HCT116 (cell line): ENCODE results near the gene FMN1. TPM values are rescaled to one million over a fixed set of nuclear protein-coding genes. Genes with fewer than 3 reads are reported as not detected.

Experiments used
- ATAC-seq: fragments of 200-7000 bp; cut with Tn5 transposase; 2 replicates; pipeline ENCODE4 v1.9.1; 2020; ENCODE audit warnings: mild to moderate bottlenecking, moderate library complexity
- BruUV-seq: library from RNA; stranded (reverse); fragments of 400-500 nt; replicated peaks from 2 replicates; lab custom pipeline; 2021; lab: Mats Ljungman, UMichigan
- CTCF ChIA-PET: fragments of 300-600 bp; sonication (Branson Sonifier 250); formaldehyde crosslinking; loops from one replicate; lab custom pipeline; 2021; ENCODE audit warnings: antibody characterized with exemption; lab: Charles Lee
- POLR2A ChIA-PET: fragments of 300-600, 350-600 bp; sonication (Branson Sonifier 250); formaldehyde crosslinking; loops from one replicate; lab custom pipeline; 2021; ENCODE audit warnings: antibody characterized with exemption; lab: Charles Lee
- RAD21 ChIA-PET, 2 experiments: fragments of 300-600 bp; sonication (Branson Sonifier 250); formaldehyde crosslinking; loops; one replicate each; lab custom pipeline; 2023; ENCODE audit warnings: low total read pairs in 2 of 2; ENCODE audit not compliant: uncharacterized antibody in 2 of 2, unreplicated experiment in 2 of 2, low non-redundant PET in 1 of 2; lab: Charles Lee
- DNase-seq: peaks from one replicate; pipeline ENCODE4 v3.0.0-alpha.2; 2010; ENCODE audit warnings: low read depth, low spot score
- H2AFZ ChIP-seq: fragments of 200-600 bp; shearing (Covaris generic), sonication (generic); 2 replicates; pipeline ENCODE4 v1.6.1; 2017; ENCODE audit warnings: low read depth, mixed run types, mixed read lengths, antibody characterized with exemption, low read length; ENCODE audit not compliant: poor library complexity, severe bottlenecking
- H3K27ac ChIP-seq: 2 replicates; pipeline ENCODE4 v1.5.1; 2012; ENCODE audit warnings: low read depth, low read length
- H3K27me3 ChIP-seq: fragments of 200-600 bp; sonication (generic); 2 replicates; pipeline ENCODE4 v1.6.1; 2016; ENCODE audit warnings: mixed run types, low read length, mixed read lengths; ENCODE audit not compliant: insufficient read depth
- H3K36me3 ChIP-seq, 2 experiments: fragments of 200-500 bp in 1 of 2; fragments of 200-600 bp in 1 of 2; sonication (Bioruptor generic) in 1 of 2; sonication (generic) in 1 of 2; 2 replicates each; pipeline versions ENCODE4 v1.5.1 to v1.6.1; 2014 to 2016; ENCODE audit warnings: low read length in 2 of 2, inconsistent platforms in 1 of 2, mixed read lengths in 1 of 2, mixed run types in 1 of 2; ENCODE audit not compliant: insufficient read depth in 2 of 2, control insufficient read depth in 1 of 2
- H3K4me1 ChIP-seq, 2 experiments: fragments of 200-600 bp in 1 of 2; sonication (generic) in 1 of 2; 2 replicates each; pipeline versions ENCODE4 v1.5.1 to v1.6.1; 2012 to 2017; ENCODE audit warnings: low read length in 2 of 2, inconsistent platforms in 1 of 2, mild to moderate bottlenecking in 1 of 2, mixed read lengths in 1 of 2, mixed run types in 1 of 2, moderate library complexity in 1 of 2; ENCODE audit not compliant: insufficient read depth in 2 of 2, control insufficient read depth in 1 of 2
- H3K4me2 ChIP-seq: fragments of 200-600 bp; sonication (generic); 2 replicates; pipeline ENCODE4 v1.6.1; 2017; ENCODE audit warnings: mixed run types, low read length, mixed read lengths
- H3K4me3 ChIP-seq, 2 experiments: fragments of 200-600 bp in 1 of 2; sonication (generic) in 1 of 2; replicated peaks in 1 of 2; 2 replicates each; pipeline ENCODE4 v1.5.1; 2011 to 2016; ENCODE audit warnings: low read length in 2 of 2, control low read depth in 1 of 2, low read depth in 1 of 2, mild to moderate bottlenecking in 1 of 2, mixed read lengths in 1 of 2, mixed run types in 1 of 2
- H3K79me2 ChIP-seq: fragments of 200-600 bp; sonication (generic); 2 replicates; pipeline ENCODE4 v1.6.1; 2017; ENCODE audit warnings: mild to moderate bottlenecking, mixed run types, low read length, moderate library complexity, mixed read lengths; ENCODE audit not compliant: insufficient read depth
- H3K9ac ChIP-seq: fragments of 200-600 bp; sonication (generic); 2 replicates; pipeline ENCODE4 v1.6.1; 2016; ENCODE audit warnings: low read length, mixed read lengths
- H3K9me2 ChIP-seq: fragments of 200-600 bp; sonication (generic), shearing (Covaris generic); 2 replicates; pipeline ENCODE4 v1.6.1; 2017; ENCODE audit warnings: mixed run types, mild to moderate bottlenecking, moderate library complexity; ENCODE audit not compliant: insufficient read depth
- H3K9me3 ChIP-seq, 2 experiments: fragments of 200-500 bp in 1 of 2; fragments of 200-600 bp in 1 of 2; sonication (Bioruptor generic) in 1 of 2; sonication (generic) in 1 of 2; 2 replicates each; pipeline ENCODE4 v1.6.1; 2014 to 2017; ENCODE audit warnings: low read length in 2 of 2, mixed read lengths in 2 of 2, inconsistent platforms in 1 of 2, low read depth in 1 of 2, mild to moderate bottlenecking in 1 of 2, mixed run types in 1 of 2, moderate library complexity in 1 of 2; ENCODE audit not compliant: control insufficient read depth in 1 of 2, insufficient read depth in 1 of 2
- H4K20me1 ChIP-seq: fragments of 200-600 bp; sonication (generic), shearing (Covaris generic); 2 replicates; pipeline ENCODE4 v1.6.1; 2017; ENCODE audit warnings: mixed run types, mild to moderate bottlenecking, moderate library complexity; ENCODE audit not compliant: insufficient read depth
- FOSL1 ChIP-seq: IDR thresholded peaks from 2 replicates; pipeline ENCODE4 v1.6.1; 2012; ENCODE audit warnings: low read depth
- JUND ChIP-seq: IDR thresholded peaks from 2 replicates; pipeline ENCODE4 v1.6.1; 2012
- MAX ChIP-seq: IDR thresholded peaks from 2 replicates; pipeline ENCODE4 v1.6.1; 2012
- RAD21 ChIP-seq: IDR thresholded peaks from 2 replicates; pipeline ENCODE4 v1.6.1; 2012; ENCODE audit warnings: low read depth, mild to moderate bottlenecking
- REST ChIP-seq: IDR thresholded peaks from 2 replicates; pipeline ENCODE4 v1.6.1; 2012; ENCODE audit warnings: low read depth
- intact Hi-C: fragments of 100-400 bp; cut with micrococcal nuclease; formaldehyde crosslinking; loops from 2 replicates; pipeline ENCODE4 v1.10.0; 2022
- total RNA-seq: library from RNA; stranded (reverse); gene quantifications from one replicate; pipeline ENCODE4 v1.2.1, GENCODE V29; 2021; ENCODE audit not compliant: unreplicated experiment
- TF ChIP-seq, protein P1 (sequence below): IDR thresholded peaks from 2 replicates; pipeline ENCODE4 v1.6.1; 2011; ENCODE audit warnings: mild to moderate bottlenecking, low read length, moderate library complexity; ENCODE audit not compliant: insufficient replicate concordance; ENCODE audit errors: extremely low read depth

FMN1 gene
- total RNA-seq, 1 experiment from 2014 or later: 0.39 TPM

- Histone ChIP-seq H3K4me1 (no peaks in the 10 kb centered on the region), H4K20me1 (no peaks in the 10 kb centered on the region), H3K4me3 (no peak overlapping the region), H3K27me3 (no peaks in the 10 kb centered on the region), H3K79me2 (no peaks in the 10 kb centered on the region), H3K4me2 (no peak overlapping the region), H3K9me2 (no peaks in the 10 kb centered on the region), H3K9ac (no peak overlapping the region), H3K9me3 (no peaks in the 10 kb centered on the region), H2AFZ (no peak overlapping the region), H3K27ac (no peak overlapping the region), H3K36me3 (no peaks in the 10 kb centered on the region)
- POLR2A ChIA-PET: no interaction called here
- no peak for ATAC-seq
- no TSS peak for BruUV-seq
- RAD21 ChIA-PET: no interaction called here
- CTCF ChIA-PET: no interaction called here
- DNase-seq: no peak
- intact Hi-C loops: no loop called here
- TF ChIP-seq, protein P1, sequence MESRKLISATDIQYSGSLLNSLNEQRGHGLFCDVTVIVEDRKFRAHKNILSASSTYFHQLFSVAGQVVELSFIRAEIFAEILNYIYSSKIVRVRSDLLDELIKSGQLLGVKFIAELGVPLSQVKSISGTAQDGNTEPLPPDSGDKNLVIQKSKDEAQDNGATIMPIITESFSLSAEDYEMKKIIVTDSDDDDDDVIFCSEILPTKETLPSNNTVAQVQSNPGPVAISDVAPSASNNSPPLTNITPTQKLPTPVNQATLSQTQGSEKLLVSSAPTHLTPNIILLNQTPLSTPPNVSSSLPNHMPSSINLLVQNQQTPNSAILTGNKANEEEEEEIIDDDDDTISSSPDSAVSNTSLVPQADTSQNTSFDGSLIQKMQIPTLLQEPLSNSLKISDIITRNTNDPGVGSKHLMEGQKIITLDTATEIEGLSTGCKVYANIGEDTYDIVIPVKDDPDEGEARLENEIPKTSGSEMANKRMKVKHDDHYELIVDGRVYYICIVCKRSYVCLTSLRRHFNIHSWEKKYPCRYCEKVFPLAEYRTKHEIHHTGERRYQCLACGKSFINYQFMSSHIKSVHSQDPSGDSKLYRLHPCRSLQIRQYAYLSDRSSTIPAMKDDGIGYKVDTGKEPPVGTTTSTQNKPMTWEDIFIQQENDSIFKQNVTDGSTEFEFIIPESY: no peak
- TF ChIP-seq FOSL1: no peak
- no peak for TF ChIP-seq REST
- no peak for TF ChIP-seq RAD21
- TF ChIP-seq MAX: no peak
- no peak for TF ChIP-seq JUND
Measured at GRCh38 chr15:33188159-33188558, 6.4 kb downstream of the FMN1 start.
